Urinary bladder (tissue), 4 donors: ENCODE results near the gene MICU1. TPM values are rescaled to one million over a fixed set of nuclear protein-coding genes. Genes with fewer than 3 reads are reported as not detected.
A peak's percentile ranks its signal among the peaks of the same experiment; 100 is the strongest.

Experiments
- DNase-seq: peaks from one replicate; pipeline ENCODE4 v3.0.0-alpha.2; 2015; ENCODE audit errors: extremely low spot score
- H3K27ac ChIP-seq: one replicate; pipeline ENCODE4 v1.5.1; 2013; ENCODE audit warnings: low read depth, mild to moderate bottlenecking, moderate library complexity
- H3K36me3 ChIP-seq: one replicate; pipeline ENCODE4 v1.6.1; 2013; ENCODE audit warnings: mild to moderate bottlenecking, moderate library complexity; ENCODE audit not compliant: insufficient read depth
- H3K4me1 ChIP-seq: one replicate; pipeline ENCODE4 v1.6.1; 2013; ENCODE audit warnings: mild to moderate bottlenecking, moderate library complexity; ENCODE audit not compliant: insufficient read depth
- H3K4me3 ChIP-seq: one replicate; pipeline ENCODE4 v1.5.1; 2013; ENCODE audit warnings: low read depth, low read length
- WGBS: extraction: QIAGEN DNeasy Blood & Tissue Kit; methylation state at CpG from one replicate; pipeline ENCODE4 v1.1.7; 2013; 5-methylcytosine and 5-hydroxymethylcytosine counted together
- polyA plus RNA-seq: library from polyadenylated mRNA; stranded (reverse); fragments of 200-250 nt; gene quantifications from one replicate; pipeline ENCODE4 v1.2.3, GENCODE V29; 2013
- small RNA-seq: library from RNA; depleted of rRNA; stranded (forward); fragments of <200 nt; gene quantifications from one replicate; pipeline ENCODE3, GENCODE V24; 2014
- total RNA-seq: library from RNA; depleted of rRNA; stranded (reverse); fragments of >200 nt; gene quantifications from one replicate; pipeline ENCODE4 v1.2.3, GENCODE V29; 2014
- donor health status: healthy with polysubstance abuse.
- donor health status: healthy.

Gene MICU1
- total and polyA plus RNA-seq, 2 donors, result 53.3 to 62.5 TPM

- no peak for DNase-seq
- peak overlapping the region; percentile 66 for H3K27ac ChIP-seq
- no peak overlapping the region for H3K4me3 ChIP-seq
- H3K4me1 ChIP-seq, result no peaks in the 10 kb centered on the region
- WGBS, result 75% methylated on average over 10 of the region's 10 CpGs
- H3K36me3 ChIP-seq, result no peaks in the 10 kb centered on the region
These were observed 307.2 kb downstream of the MICU1 start for GRCh38 chr10:72318418-72319262.

Small RNAs within 50 kb of the gene (small RNA-seq; reads per million reads assigned to genes)
- not detected for gene AL513185.2
- not detected for gene HMGN2P34
- gene RF00019, result not detected
- gene RN7SL840P, result not detected
- not detected for gene RNU6-805P

Other genes starting within 250 kb of the MICU1 start
- 65.7 TPM for gene MCU, start 66.1 kb upstream of the MICU1 start, total RNA-seq
- 17.6 TPM for gene MCU, start 66.1 kb upstream of the MICU1 start, polyA plus RNA-seq